VCaP (cell line): ENCODE measurements around the gene RAB34.

Experiments
- H3K27ac ChIP-seq: fragments of 450-650 bp; 2 replicates; pipeline ENCODE4 v1.5.1; 2017
- CTCF ChIP-seq: fragments of 450-650 bp; conservative IDR thresholded peaks from 2 replicates; pipeline ENCODE4 v1.5.1; 2017; ENCODE audit warnings: mild to moderate bottlenecking, moderate library complexity

The RAB34 gene

GRCh38 chr17:28665994-28666393, 51.7 kb downstream of the RAB34 start:
- no peak overlapping the region for H3K27ac ChIP-seq
- no peak for TF ChIP-seq CTCF
